T-helper 1 cell treated with Interleukin-12 subunit alpha and Interleukin-12 subunit beta and Interleukin-4 antibody, amounts not matched to agents 30 μg/mL and 1 μg/mL, for 36 hours (primary cell): ENCODE data around the gene STARD5.

Source experiments
- H3K27ac Mint-ChIP-seq: one replicate; pipeline ENCODE4 v1.8.0; 2021; ENCODE audit warnings: mild to moderate bottlenecking, mixed read lengths
- H3K27me3 Mint-ChIP-seq: one replicate; pipeline ENCODE4 v1.8.0; 2021; ENCODE audit warnings: low read depth, mixed read lengths
- H3K36me3 Mint-ChIP-seq: one replicate; pipeline ENCODE4 v1.8.0; 2021; ENCODE audit warnings: low read depth, mixed read lengths
- H3K4me1 Mint-ChIP-seq: one replicate; pipeline ENCODE4 v1.8.0; 2021; ENCODE audit warnings: low read depth, mixed read lengths
- H3K4me3 Mint-ChIP-seq: one replicate; pipeline ENCODE4 v1.8.0; 2021; ENCODE audit warnings: mild to moderate bottlenecking, moderate library complexity, mixed read lengths
- H3K9me3 Mint-ChIP-seq: one replicate; pipeline ENCODE4 v1.8.0; 2021; ENCODE audit warnings: mixed read lengths

Gene STARD5

GRCh38 chr15:81297603-81298575, 26.1 kb downstream of the STARD5 start:
- peaks cover 63% of the 10 kb centered on the region for H3K4me1 Mint-ChIP-seq
- H3K4me3 Mint-ChIP-seq, result peak overlapping the region; percentile 98
- peak overlapping the region; percentile 94 for H3K27ac Mint-ChIP-seq
- peaks cover 61% of the 10 kb centered on the region for H3K36me3 Mint-ChIP-seq
- H3K9me3 Mint-ChIP-seq, result no peaks in the 10 kb centered on the region
- H3K27me3 Mint-ChIP-seq, result no peaks in the 10 kb centered on the region

GRCh38 chr15:81297147-81297572, 26.8 kb downstream of the STARD5 start:
- Mint-ChIP-seq H3K4me3 (peak overlapping the region; percentile 98), H3K36me3 (peaks cover 54% of the 10 kb centered on the region), H3K27ac (peak overlapping the region; percentile 94), H3K27me3 (no peaks in the 10 kb centered on the region), H3K4me1 (peaks cover 63% of the 10 kb centered on the region), H3K9me3 (no peaks in the 10 kb centered on the region)

DNA sequence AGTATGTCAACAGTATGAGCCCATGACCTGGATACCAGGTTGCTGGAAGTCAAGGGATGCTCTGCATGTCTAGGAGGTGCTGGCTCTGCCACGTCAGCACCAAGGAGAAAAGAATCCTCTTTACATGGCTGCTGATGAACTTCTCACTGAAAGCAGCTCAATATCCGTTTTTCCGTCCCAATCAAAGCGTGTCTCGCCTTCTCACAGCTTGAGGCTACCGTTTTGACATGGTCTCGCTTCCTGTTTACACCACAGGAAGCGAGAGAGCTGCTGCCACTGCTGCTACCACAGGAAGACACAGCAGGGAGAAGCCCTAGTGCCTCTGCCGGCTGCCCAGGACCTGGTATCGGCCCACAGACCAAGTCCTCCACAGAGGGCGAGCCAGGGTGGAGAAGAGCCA, 27.3 kb downstream of the STARD5 start:
- peak overlapping the region; percentile 98 for H3K4me3 Mint-ChIP-seq
- H3K36me3 Mint-ChIP-seq, result peaks cover 49% of the 10 kb centered on the region
- H3K27me3 Mint-ChIP-seq, result no peaks in the 10 kb centered on the region
- H3K4me1 Mint-ChIP-seq, result peaks cover 61% of the 10 kb centered on the region
- peak overlapping the region; percentile 94 for H3K27ac Mint-ChIP-seq
- no peaks in the 10 kb centered on the region for H3K9me3 Mint-ChIP-seq

DNA sequence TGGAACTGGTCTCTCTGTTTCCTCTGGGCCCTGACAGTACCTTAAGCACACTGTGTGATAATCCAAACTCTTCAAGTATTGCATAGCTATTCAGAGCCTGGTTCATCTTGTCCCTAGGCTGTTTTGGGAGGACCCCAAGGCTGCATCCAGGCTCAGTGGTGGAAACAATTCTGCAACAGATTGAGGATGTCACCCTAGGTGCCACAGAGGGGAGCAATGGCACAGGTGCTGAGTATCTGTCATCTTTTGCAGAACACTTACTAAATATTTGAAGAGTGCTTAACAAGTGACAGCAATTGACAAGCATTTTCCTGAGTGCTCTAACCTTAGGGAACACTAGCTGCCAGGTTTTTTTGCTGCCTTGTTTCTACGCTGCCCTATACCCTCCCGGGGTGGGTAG, 27.8 kb downstream of the STARD5 start:
- H3K36me3 Mint-ChIP-seq, result peaks cover 44% of the 10 kb centered on the region
- H3K4me3 Mint-ChIP-seq, result peak overlapping the region; percentile 98
- H3K27me3 Mint-ChIP-seq, result no peaks in the 10 kb centered on the region
- H3K9me3 Mint-ChIP-seq, result no peaks in the 10 kb centered on the region
- peaks cover 61% of the 10 kb centered on the region for H3K4me1 Mint-ChIP-seq
- peak overlapping the region; percentile 94 for H3K27ac Mint-ChIP-seq

- H3K4me1 Mint-ChIP-seq, result peaks cover 61% of the 10 kb centered on the region
- H3K27ac Mint-ChIP-seq, result peak overlapping the region; percentile 94
- peaks cover 38% of the 10 kb centered on the region for H3K36me3 Mint-ChIP-seq
- H3K4me3 Mint-ChIP-seq, result peak overlapping the region; percentile 98
- H3K9me3 Mint-ChIP-seq, result no peaks in the 10 kb centered on the region
- no peaks in the 10 kb centered on the region for H3K27me3 Mint-ChIP-seq
Observed at GRCh38 chr15:81295486-81296121, 28.3 kb downstream of the STARD5 start.

- H3K4me1 Mint-ChIP-seq, result peaks cover 64% of the 10 kb centered on the region
- H3K27me3 Mint-ChIP-seq, result no peaks in the 10 kb centered on the region
- no peaks in the 10 kb centered on the region for H3K9me3 Mint-ChIP-seq
- peak overlapping the region; percentile 98 for H3K4me3 Mint-ChIP-seq
- peaks cover 27% of the 10 kb centered on the region for H3K36me3 Mint-ChIP-seq
- H3K27ac Mint-ChIP-seq, result peak overlapping the region; percentile 94
Observed at GRCh38 chr15:81294516-81294880, 29.4 kb downstream of the STARD5 start.

- no peaks in the 10 kb centered on the region for H3K27me3 Mint-ChIP-seq
- peak overlapping the region; percentile 94 for H3K27ac Mint-ChIP-seq
- no peaks in the 10 kb centered on the region for H3K9me3 Mint-ChIP-seq
- H3K36me3 Mint-ChIP-seq, result peaks cover 22% of the 10 kb centered on the region
- H3K4me1 Mint-ChIP-seq, result peaks cover 62% of the 10 kb centered on the region
- peak overlapping the region; percentile 98 for H3K4me3 Mint-ChIP-seq
Observed at GRCh38 chr15:81293728-81294515, 30.0 kb downstream of the STARD5 start.

GRCh38 chr15:81292523-81293001, 31.4 kb downstream of the STARD5 start:
- peak overlapping the region; percentile 98 for H3K4me3 Mint-ChIP-seq
- peaks cover 9% of the 10 kb centered on the region for H3K36me3 Mint-ChIP-seq
- no peaks in the 10 kb centered on the region for H3K9me3 Mint-ChIP-seq
- peak overlapping the region; percentile 94 for H3K27ac Mint-ChIP-seq
- peaks cover 56% of the 10 kb centered on the region for H3K4me1 Mint-ChIP-seq
- no peaks in the 10 kb centered on the region for H3K27me3 Mint-ChIP-seq

DNA sequence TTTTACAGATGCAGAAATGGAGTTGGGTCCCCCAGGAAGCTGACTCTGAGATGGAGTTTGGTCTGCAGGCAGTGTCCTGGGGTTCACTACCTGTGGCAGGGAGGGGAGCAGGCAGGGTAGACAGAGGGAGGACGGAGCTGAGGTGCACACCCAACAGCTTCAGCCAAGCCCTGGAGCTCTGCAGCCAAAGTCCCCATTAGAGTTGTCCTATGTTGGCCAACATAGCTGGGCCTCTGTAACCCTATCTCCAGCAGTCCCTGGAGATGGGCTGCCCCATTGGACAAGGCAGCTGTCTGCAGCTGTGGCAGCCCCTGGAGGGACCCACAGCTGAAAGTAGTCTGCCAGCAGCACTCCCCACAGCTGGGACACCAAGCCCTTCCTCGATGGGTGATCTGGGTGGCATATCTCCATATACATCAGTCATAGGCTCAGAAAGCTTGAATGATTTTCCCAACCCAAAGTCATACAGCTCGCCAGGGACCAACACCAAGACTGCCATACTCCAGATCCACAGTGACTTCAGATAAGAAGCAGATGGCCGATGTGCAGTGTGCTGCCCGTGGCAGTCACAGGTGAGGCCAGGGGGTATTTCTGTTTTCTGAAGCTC, 31.9 kb downstream of the STARD5 start:
- H3K27ac Mint-ChIP-seq, result peak overlapping the region; percentile 94
- peaks cover 2% of the 10 kb centered on the region for H3K9me3 Mint-ChIP-seq
- H3K27me3 Mint-ChIP-seq, result no peaks in the 10 kb centered on the region
- peak overlapping the region; percentile 98 for H3K4me3 Mint-ChIP-seq
- H3K4me1 Mint-ChIP-seq, result peaks cover 57% of the 10 kb centered on the region
- peaks cover 6% of the 10 kb centered on the region for H3K36me3 Mint-ChIP-seq

GRCh38 chr15:81289910-81290309, 34.0 kb downstream of the STARD5 start:
- peaks cover 63% of the 10 kb centered on the region for H3K4me1 Mint-ChIP-seq
- H3K9me3 Mint-ChIP-seq, result peaks cover 4% of the 10 kb centered on the region
- no peak overlapping the region for H3K27ac Mint-ChIP-seq
- H3K4me3 Mint-ChIP-seq, result no peak overlapping the region
- no peaks in the 10 kb centered on the region for H3K27me3 Mint-ChIP-seq
- H3K36me3 Mint-ChIP-seq, result peaks cover 3% of the 10 kb centered on the region

DNA sequence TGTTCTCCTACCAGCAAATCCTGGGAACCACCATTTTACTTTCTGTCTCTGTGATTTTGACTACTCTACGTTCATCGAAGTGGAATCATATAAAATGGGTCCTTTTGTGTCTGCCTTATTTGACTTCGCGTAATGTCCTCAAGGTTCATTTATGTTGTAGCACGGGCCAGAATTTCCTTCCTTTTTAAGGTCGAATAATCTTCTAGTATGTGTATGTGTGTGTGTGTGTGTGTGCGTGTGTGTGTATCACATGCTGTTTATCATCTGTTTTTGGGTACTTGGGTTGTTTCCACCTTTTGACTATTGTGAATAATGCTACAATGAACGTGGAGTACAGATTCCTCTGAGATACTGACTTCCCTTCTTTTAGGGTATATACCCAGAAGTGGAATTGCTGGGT, 35.3 kb downstream of the STARD5 start:
- Mint-ChIP-seq H3K27ac (no peak overlapping the region), H3K36me3 (peaks cover 3% of the 10 kb centered on the region), H3K4me3 (no peak overlapping the region), H3K4me1 (peaks cover 54% of the 10 kb centered on the region), H3K9me3 (peaks cover 4% of the 10 kb centered on the region), H3K27me3 (no peaks in the 10 kb centered on the region)

DNA sequence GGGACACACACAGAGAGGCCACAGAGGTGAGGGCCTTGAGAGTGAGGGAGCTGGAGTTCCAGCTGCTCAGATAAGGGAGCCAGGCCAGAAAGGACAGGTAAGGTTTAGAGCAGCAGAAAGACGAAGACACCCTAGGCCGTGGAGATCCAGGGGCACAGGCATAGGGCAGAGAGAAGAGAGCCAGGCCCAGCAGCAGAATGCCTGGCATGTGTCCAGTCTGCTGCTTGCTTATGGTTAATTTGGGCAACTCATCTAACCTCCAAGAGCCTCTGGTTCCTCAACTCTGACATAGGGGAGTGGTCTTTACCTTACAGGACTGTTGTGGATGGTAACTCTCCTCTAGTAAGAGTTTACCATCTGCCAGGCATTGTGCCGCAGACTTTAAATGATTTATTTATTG, 35.9 kb downstream of the STARD5 start:
- Mint-ChIP-seq H3K4me3 (no peak overlapping the region), H3K4me1 (peaks cover 50% of the 10 kb centered on the region), H3K27me3 (no peaks in the 10 kb centered on the region), H3K27ac (no peak overlapping the region), H3K36me3 (peaks cover 3% of the 10 kb centered on the region), H3K9me3 (peaks cover 4% of the 10 kb centered on the region)

GRCh38 chr15:81286621-81287121, 37.3 kb downstream of the STARD5 start:
- Mint-ChIP-seq H3K27ac (peak overlapping the region; percentile 78), H3K9me3 (peaks cover 4% of the 10 kb centered on the region), H3K4me1 (peaks cover 44% of the 10 kb centered on the region), H3K27me3 (no peaks in the 10 kb centered on the region), H3K4me3 (peak overlapping the region; percentile 59), H3K36me3 (peaks cover 3% of the 10 kb centered on the region)

DNA sequence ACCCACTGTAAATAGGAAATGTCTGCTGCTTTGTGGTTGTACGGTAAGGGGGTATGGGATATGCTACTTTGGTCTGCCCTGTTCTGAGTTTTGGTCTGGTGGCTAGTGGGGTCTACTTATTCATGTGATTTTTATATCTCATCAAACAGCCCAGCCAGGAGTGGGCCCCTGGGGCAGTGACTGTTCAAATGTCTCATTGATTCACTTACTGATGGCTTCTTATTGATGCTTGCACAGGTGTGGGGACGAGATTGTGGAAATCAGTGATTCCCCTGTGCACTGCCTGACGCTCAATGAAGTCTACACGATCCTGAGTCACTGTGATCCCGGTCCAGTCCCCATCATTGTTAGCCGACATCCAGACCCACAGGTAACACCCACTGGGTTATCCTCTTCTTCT, 38.5 kb downstream of the STARD5 start:
- Mint-ChIP-seq H3K4me1 (peaks cover 40% of the 10 kb centered on the region), H3K27ac (no peak overlapping the region), H3K36me3 (peaks cover 3% of the 10 kb centered on the region), H3K9me3 (peaks cover 4% of the 10 kb centered on the region), H3K27me3 (no peaks in the 10 kb centered on the region), H3K4me3 (no peak overlapping the region)
